ENCODE results near the gene TTC39C.

Gene TTC39C

GRCh38 chr18:24014062-24014985 is at the start of gene TTC39C:
Gene TTC39C, plus strand, starts transcription at chr18:24014754. Its CDS starts 118 bp downstream, at chr18:24014872.
- peak; percentile 75 for DNase-seq

- DNase-seq = no peak
Observed at GRCh38 chr18:23966909-23967308, 47.6 kb upstream of the TTC39C start.

GRCh38 chr18:23967321-23968089 is 47.0 kb upstream of the TTC39C start:
- no peak for DNase-seq

DNA sequence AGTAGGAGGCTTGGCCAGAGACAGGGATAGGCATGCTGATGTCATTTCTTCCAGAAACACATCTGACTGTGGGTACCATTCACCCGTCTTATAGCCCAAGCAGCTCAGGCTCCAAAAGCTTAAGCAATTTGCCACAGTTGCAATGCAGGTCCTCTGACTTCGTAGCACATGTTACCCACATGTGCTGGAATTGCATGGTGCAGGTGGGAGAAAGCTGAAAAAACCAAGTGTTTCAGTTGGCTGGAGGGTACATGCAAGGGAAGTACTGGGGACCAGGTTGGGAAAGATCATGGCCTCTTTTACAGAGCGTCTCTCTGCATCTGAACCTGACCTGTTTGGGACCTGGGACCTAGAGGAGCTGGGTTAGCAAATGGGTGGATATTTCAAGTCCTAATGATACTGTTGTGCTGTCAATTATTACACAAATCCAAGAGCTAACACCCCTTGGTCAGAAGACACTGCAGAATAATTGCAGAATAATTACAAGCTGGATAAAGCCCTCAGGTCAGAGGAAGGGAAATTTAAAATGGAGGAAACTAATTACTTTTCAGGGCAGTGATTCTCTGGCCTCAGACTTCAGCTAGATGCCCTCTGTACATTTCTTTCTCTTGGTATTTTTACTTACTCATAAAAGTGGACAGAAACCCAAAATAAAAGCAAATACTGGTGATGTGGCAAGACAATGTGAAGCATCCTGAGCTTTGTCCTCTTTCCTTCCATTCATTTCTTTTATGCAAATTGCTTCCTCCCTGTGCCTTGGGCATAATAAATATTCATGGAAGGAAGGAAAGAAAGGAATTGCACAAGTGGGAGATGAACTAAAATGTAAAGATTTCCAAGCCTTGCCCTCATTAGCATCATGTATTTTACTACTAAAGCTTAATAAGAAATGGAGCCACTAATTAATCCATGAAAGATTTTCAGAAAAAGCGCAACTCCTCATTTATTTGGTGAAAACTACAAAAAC is 45.6 kb upstream of the TTC39C start:
- no peak for DNase-seq

DNA sequence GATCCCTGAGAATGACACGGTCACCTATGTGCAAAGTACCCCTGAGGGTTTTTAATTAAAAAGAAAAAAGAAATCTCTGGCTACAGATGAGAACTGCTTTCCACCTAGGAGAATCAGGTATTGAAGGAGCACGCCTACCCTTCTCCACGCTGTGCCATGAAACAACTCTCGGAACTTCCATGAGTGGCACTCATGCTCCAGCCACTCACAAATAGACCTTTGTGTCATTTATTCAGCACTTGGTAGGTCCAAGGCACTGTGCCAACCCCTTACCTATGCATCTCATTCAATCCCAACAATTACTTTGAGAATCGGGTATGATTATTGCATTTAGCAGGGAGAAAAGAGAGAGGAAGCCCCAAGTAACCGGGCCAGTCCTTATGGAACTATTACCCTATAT is 44.9 kb upstream of the TTC39C start:
- DNase-seq = no peak

DNA sequence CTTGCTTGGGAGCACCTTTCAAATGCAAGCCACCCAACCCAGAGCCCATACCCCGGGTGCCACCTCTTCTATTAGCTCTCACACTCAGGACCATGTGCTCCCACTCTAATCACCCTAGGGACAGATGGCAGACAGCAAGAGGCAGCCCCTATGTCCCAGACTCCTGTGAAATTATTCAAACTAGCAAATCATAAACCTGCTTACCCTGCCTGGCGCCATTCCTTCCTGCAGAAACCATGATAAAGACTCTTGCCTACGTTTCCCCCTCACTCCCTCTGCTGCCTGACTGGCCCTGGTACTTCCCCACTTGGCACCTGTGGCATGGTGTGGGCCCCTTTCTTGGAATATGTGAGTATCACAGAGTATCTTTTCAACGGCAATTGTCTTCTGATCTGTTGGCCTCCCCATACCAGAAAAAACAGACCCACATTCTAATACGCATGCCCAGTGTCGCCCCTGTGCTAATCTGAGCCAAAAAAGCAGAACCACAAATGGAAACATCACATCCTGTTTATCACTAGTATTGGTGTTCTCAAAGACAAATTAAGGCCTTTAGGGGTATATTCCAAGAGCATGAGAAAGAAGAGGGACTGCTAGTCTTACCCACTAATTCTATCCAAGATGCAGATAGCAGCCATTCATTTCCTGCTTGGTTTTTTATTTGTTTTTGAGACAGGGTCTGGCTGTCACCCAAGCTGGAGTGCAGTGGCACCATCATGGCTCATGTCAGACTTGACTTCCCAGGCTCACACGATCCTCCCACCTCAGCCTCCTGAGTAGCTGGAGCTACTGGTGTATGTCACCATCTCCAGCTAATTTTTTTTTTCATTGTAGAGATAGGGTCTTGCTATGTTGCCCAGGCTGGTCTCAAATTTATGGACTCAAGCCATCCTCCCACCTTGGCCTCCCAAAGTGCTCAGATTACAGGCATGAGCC is 44.1 kb upstream of the TTC39C start:
- no peak for DNase-seq

- no peak for DNase-seq
Observed at GRCh38 chr18:23971097-23971440, 43.5 kb upstream of the TTC39C start.

DNA sequence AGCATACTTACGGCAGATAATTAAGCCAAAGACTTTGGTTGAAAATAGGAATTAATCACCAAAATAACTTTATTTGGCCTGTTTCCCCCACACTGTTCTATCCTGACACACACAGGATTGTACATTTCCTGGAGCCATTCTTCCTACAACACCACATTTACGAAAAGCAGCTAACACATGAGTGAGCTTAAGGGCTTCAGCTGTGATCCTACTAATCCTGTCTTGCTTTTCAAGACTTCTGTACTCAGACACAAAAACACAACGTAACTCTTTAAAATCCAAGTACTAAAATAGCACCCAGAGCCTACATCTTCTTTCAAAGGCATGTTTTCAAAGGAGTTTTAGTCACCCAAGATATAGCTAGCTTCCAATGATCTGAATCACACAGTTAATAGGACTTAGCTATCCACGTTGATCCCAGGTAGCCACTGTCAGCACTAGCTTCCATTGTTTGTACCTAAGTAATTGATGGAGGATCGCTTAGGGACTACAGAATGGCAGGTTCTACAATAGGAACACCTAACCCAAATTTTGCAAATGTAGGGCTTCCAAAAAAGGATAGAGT is 42.8 kb upstream of the TTC39C start:
- DNase-seq = no peak

DNA sequence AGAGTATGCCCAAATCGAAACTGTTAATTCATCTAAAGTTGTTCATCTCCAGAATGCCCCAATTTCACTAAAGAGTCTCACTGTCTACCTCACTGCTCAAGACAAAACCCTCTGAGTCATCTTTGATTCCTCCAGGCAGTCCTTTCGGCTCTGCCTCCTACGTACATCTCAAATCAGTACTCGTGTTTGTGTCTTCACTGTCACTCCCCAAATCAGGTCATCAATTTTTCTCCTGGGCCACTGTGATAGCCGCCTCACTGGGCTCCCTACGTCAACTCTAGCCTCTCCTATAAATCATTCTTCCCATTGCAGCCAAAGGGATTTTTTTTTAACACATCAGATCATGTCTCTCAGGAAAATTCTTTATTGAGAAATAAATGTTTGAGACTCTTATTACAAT is 42.1 kb upstream of the TTC39C start:
- no peak for DNase-seq

DNA sequence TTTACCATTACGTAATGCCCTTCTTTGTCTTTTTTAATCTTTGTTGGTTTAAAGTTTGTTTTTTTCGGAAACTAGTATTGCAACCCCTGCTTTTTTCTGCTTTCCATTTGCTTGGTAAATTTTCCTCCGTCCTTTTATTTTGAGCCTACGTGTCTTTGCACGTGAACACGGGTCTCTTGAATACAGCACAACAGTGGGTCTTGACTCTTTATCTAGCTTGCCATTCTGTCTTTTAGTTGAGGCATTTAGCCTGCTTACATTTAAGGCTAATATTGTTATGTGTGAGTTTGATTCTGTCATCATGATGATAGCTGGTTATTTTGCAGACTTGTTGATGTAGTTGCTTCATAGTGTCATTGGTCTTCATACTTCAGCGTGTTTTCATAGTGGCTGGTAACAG is 37.5 kb upstream of the TTC39C start:
- DNase-seq = no peak

DNA sequence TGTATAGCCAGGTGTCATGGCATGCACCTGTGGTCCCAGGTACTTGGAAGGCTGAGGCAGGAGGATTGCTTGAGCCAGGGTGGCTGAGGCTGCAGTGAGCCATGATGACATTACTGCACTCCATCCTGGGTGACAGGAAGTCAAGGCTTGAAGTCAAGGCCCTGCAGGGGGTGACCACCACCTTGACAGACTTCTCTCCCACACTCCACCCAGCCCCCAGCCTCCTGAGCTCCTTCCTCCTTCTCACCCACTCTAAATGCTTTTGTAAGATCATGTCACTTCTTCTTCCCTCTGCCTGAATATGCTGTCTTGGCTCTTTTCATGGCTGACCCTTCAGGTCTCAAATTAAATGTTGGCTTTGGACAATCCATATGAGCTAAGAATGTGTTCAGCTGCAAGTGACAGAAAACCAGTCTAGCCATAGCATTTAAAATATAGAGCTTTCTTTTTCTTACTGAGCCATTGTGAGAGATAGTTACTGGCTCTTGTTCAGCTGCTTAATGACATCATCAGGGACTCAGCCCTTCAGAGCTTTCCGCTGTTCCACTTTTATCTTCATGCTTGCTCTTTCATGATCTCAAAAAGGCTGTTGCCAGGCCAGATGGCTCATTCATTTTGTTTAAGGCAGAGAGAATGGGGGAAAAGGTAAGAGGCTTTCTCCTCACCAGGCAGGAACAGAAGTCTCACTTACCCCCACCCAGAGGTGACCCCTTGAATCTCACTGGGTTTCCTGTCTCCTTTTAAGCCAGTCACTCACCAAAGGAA is 36.7 kb upstream of the TTC39C start:
- no peak for DNase-seq

DNA sequence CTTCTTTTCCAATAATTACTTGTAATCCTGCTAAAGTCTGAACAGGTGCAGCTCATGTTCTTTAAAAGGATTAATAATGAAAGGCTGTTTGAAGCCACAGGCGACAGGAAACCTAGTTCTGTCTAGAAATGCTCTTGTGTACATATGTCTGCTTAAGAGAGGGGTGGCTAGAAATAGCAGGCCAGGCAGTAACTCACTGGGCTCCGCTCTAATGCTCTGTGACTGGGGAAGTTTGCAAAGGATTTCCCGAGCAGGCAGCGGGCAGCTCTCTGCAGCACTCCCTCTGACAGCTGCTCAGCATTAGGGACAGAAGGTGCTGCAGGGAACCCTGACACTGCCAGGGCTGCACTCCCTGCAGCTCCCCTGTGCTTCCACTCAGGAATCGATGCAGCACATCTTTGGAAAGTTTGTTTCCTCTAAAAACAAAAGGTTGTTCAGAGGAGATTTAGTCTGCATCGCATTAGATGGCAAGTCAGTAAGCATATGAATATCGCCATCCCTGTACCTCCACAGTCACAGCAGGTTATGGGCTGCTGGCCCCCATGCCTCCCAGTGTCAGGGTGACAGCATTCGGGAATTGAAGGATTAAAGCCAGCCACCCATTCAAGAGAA is 33.1 kb upstream of the TTC39C start:
- DNase-seq = no peak

DNA sequence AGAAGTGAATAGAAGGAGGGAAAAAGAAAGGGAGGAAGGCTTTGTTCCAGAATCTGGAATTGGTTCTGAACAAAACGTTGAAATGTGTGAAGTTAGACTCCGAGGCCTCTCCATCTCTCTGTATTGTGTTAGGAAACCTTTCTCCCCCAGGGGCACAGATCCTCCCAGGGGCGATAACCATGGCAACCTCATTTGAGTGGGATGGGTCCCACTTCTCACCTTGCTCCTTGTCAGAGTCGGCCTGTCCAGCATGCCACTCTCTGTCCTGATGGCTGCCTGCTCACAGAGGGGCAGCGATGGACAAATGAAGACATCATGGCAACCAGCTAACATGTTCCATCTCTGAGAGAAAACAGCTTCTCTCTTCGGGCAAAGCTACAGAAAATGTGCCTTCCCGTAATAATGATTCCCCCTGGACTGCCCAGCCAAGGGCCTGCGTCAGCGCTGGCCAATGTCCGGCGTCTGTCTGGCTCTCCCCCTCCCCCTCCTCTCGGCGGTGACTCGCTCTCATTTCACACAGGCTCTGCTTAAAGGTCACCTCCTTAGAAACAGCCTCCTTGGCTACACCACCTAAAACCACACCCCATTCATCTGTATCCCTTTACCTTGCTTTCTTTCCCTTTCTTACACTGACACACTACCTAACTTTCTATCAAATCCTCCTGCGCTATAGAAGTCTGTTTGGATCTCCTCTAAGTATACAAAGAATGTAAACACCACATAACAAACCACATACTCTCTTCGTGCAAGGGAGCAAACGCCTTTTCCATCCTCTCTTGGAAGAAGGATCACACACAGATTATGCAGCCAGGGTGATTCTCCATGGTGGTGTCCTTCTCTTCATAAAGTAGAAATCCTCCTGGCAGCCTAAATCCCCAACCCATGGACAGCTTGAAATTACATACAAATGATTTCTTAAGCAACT is 32.1 kb upstream of the TTC39C start:
- peak; percentile 54 for DNase-seq

DNA sequence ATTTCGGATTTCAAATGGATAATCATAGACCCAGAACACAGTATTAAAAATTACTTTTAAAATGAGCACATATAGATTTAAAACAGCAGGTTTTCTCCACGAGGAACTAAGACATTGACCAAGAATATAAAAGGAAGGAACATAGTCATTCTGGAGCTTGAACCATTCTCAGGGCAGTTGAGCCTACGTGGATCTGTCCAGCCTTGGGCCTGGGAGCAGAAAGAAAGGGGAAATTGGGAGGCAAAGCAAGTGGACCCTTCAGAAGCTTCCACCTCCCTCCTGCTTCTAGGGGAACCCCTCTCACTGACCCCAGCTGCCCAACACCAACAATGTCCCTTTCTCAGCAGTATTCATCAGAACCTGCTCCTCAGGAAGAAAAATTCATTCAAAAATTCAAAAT is 31.4 kb upstream of the TTC39C start:
- DNase-seq = no peak

DNA sequence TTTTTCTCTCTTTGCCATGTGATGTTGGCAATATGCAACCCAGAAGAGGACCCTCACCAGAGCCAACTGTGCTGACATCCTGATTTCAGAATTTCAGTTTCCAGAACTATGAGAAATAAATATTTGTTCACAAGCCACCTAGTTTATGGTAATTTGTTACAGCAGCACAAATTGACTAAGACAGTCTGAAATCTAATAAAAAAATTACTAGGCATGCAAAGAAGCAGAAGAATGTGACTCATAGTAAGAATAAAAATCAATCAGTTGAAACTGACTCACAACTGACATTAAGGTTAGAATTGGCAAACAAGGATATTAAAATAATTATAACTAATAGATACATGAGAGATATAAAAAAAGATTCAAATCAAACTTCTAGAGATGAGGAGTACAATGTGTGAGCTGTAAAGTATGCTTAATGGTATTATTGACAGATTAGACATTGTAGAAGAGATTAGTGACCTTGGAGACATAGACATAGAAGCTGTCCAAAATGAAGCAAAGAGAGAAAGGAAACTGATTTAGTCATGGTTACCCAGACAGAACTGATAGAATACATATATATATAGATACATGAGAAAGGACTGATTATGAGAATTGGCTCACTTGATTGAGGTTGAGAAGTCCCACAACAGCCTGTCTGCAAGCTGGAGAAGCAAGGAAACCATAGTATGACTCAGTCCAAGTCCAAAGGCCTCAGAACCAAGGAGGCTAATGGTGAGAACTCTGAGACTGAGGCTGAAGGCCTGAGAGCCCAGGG is 27.8 kb upstream of the TTC39C start:
- DNase-seq = no peak

DNA sequence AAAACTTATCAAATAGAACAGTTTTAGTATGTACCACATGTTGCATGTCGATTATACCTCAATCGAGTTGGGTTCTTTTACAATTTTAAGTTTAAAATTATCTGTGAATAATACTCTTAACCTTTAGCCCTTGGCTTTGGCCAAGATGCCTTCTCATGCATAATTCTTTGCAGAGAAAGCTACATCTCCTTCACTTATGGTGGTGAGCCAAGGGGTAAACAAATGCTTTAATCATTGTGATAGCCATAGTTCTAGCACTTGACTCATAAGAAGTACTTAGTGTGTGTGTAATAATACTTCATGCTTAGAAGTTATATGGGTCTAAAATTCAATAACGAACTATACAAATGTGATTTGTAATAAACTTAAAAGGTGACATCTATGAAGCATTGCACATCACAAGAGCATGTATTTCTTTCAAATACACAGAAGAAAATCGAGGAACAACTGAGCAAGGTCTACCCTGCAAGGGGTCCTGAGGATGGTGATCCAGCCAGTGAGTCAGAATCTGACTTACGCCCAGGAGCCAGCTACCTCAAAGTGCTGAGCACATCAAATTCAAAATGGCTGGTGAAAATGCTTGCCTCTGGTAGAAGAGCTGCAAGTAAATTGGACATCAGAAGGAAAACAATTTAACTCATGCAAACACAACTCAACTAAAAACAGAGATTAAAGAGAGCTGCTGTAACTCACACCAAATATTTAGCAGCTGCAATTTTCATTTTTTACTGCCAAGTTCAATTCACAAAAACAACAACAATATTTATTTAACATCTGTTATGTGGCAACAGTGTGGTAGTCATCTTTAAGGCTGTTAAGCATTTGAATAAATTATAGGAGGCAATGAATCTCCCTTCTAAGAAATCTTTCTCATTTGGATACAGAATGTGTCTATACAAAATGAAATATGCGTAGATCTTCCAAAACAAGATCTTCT is 23.8 kb upstream of the TTC39C start:
- no peak for DNase-seq

Measured in femur (tissue), 1 donor.